OCI-LY3 (cell line): ENCODE data around the gene PPDPF.

Experiments used
- H2AFZ ChIP-seq: fragments of 200-600, 300-600 bp; shearing (Covaris generic); 2 replicates; pipeline ENCODE4 v1.6.0; 2014; ENCODE audit warnings: antibody characterized with exemption, low read depth, low read length
- H3K27ac ChIP-seq: fragments of 200-600, 300-600 bp; sonication (generic); 2 replicates; pipeline ENCODE4 v1.5.1; 2014; ENCODE audit warnings: mild to moderate bottlenecking, low read length, moderate library complexity, mixed read lengths
- H3K27me3 ChIP-seq: fragments of 200-600, 300-600 bp; sonication (generic); 2 replicates; pipeline ENCODE4 v1.6.1; 2014; ENCODE audit warnings: low read depth, low read length, mixed read lengths
- H3K36me3 ChIP-seq: fragments of 200-600, 300-600 bp; sonication (generic); replicated peaks from 2 replicates; pipeline ENCODE3; 2014; ENCODE audit warnings: low read depth, low read length, mixed read lengths
- H3K4me1 ChIP-seq: fragments of 300-600, 200-600 bp; sonication (generic); 2 replicates; pipeline ENCODE4 v1.6.1; 2014; ENCODE audit warnings: low read length, mixed read lengths
- H3K4me2 ChIP-seq: fragments of 200-600, 300-600 bp; sonication (generic); 2 replicates; pipeline ENCODE4 v1.6.1; 2014; ENCODE audit warnings: low read length, mixed read lengths
- H3K4me3 ChIP-seq: fragments of 300-600, 200-600 bp; sonication (generic); 2 replicates; pipeline ENCODE4 v1.5.1; 2014; ENCODE audit warnings: antibody characterized with exemption, mild to moderate bottlenecking, low read length, moderate library complexity
- H3K79me2 ChIP-seq: fragments of 300-600, 200-600 bp; shearing (Covaris generic); 2 replicates; pipeline ENCODE4 v1.6.1; 2014; ENCODE audit warnings: mild to moderate bottlenecking, low read length, mixed read lengths
- H3K9ac ChIP-seq: fragments of 300-600, 200-600 bp; shearing (Covaris generic); 2 replicates; pipeline ENCODE4 v1.6.0; 2014; ENCODE audit warnings: mild to moderate bottlenecking, low read length, moderate library complexity
- H3K9me3 ChIP-seq: fragments of 200-600, 300-600 bp; shearing (Covaris generic); 2 replicates; pipeline ENCODE4 v1.6.1; 2014; ENCODE audit warnings: low read length, mixed read lengths; ENCODE audit not compliant: insufficient read depth
- H4K20me1 ChIP-seq: fragments of 200-600, 300-600 bp; sonication (generic); 2 replicates; pipeline ENCODE4 v1.6.1; 2016; ENCODE audit warnings: low read length, mixed read lengths; ENCODE audit not compliant: insufficient read depth
- EZH2phosphoT487 ChIP-seq: fragments of 200-600 bp; shearing (Covaris generic); IDR thresholded peaks from 2 replicates; pipeline ENCODE4 v1.6.1; 2018; ENCODE audit warnings: antibody characterized with exemption, mixed run types, low read depth
- TF ChIP-seq, protein P1 (sequence below): fragments of 200-600, 300-600 bp; sonication (generic); IDR thresholded peaks from 2 replicates; pipeline ENCODE4 v1.5.1; 2014; ENCODE audit warnings: antibody characterized with exemption, low read length, low read depth

PPDPF gene

DNA sequence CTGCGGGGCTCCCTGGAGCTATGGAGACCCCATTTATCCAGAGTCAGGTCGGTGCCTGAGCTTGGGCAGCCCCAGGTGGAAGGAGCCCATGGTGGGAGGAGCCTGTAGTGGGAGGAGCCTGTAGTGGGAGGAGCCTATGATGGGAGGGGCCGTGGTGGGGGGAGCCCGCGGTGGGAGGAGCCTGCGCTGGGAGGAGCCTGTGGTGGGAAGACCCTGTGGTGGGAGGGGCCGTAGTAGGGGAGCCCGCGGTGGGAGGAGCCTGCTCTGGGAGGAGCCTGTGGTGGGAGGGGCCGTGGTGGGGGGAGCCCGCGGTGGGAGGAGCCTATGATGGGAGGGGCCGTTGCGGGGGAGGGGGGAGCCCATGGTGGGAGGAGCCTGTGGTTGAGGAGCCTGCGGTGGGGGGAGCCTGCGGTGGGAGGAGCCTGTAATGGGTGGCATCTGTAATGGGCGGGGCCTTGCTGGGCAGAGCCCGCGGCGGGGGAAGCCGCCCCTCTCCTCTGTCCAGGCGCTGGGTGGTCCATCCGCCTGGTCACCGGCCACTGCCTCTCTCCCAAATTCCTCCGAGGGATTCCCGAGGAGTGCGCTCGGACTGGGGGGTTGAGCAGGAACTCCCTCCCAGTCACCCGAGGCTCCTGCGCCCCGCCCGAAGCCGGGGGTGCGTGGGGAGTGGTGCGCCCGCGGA, 32.8 kb downstream of the PPDPF start:
- H2AFZ ChIP-seq = no peak overlapping the region; the same call in 1 of the 2 replicates
- peaks cover 14% of the 10 kb centered on the region; the same call in 1 of the 2 replicates for H4K20me1 ChIP-seq
- H3K27me3 ChIP-seq = peaks cover 65% of the 10 kb centered on the region
- peak overlapping the region; percentile 69 for H3K4me3 ChIP-seq
- H3K9ac ChIP-seq = peak overlapping the region; percentile 5; the same call in 1 of the 2 replicates
- no peaks in the 10 kb centered on the region for H3K79me2 ChIP-seq
- TF ChIP-seq EZH2phosphoT487 = no peak
- TF ChIP-seq, protein P1, sequence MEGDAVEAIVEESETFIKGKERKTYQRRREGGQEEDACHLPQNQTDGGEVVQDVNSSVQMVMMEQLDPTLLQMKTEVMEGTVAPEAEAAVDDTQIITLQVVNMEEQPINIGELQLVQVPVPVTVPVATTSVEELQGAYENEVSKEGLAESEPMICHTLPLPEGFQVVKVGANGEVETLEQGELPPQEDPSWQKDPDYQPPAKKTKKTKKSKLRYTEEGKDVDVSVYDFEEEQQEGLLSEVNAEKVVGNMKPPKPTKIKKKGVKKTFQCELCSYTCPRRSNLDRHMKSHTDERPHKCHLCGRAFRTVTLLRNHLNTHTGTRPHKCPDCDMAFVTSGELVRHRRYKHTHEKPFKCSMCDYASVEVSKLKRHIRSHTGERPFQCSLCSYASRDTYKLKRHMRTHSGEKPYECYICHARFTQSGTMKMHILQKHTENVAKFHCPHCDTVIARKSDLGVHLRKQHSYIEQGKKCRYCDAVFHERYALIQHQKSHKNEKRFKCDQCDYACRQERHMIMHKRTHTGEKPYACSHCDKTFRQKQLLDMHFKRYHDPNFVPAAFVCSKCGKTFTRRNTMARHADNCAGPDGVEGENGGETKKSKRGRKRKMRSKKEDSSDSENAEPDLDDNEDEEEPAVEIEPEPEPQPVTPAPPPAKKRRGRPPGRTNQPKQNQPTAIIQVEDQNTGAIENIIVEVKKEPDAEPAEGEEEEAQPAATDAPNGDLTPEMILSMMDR = no peak
- no peak overlapping the region for H3K27ac ChIP-seq
- H3K4me1 ChIP-seq = peaks cover 10% of the 10 kb centered on the region
- H3K36me3 ChIP-seq = no peaks in the 10 kb centered on the region
- H3K4me2 ChIP-seq = peak overlapping the region; percentile 65
- no peaks in the 10 kb centered on the region for H3K9me3 ChIP-seq

GRCh38 chr20:63553933-63554290, 33.3 kb downstream of the PPDPF start, which contains the start of gene FNDC11:
TSS of gene FNDC11 (plus strand) at chr20:63554159. CDS start at chr20:63555664, 1,505 bp downstream.
- no peak for TF ChIP-seq EZH2phosphoT487
- TF ChIP-seq, protein P1 = no peak
- H3K27me3 ChIP-seq = peaks cover 60% of the 10 kb centered on the region
- no peak within 1 kb of the TSS for H3K27ac ChIP-seq
- H3K4me2 ChIP-seq = peak within 1 kb of the TSS; percentile 65
- no peaks in the 10 kb centered on the region for H3K36me3 ChIP-seq
- H4K20me1 ChIP-seq = peaks cover 14% of the 10 kb centered on the region; the same call in 1 of the 2 replicates
- no peak within 1 kb of the TSS; the same call in 1 of the 2 replicates for H2AFZ ChIP-seq
- H3K4me1 ChIP-seq = peaks cover 10% of the 10 kb centered on the region
- peak within 1 kb of the TSS; percentile 5; the same call in 1 of the 2 replicates for H3K9ac ChIP-seq
- H3K4me3 ChIP-seq = peak within 1 kb of the TSS; percentile 69
- H3K9me3 ChIP-seq = no peaks in the 10 kb centered on the region
- no peaks in the 10 kb centered on the region for H3K79me2 ChIP-seq

DNA sequence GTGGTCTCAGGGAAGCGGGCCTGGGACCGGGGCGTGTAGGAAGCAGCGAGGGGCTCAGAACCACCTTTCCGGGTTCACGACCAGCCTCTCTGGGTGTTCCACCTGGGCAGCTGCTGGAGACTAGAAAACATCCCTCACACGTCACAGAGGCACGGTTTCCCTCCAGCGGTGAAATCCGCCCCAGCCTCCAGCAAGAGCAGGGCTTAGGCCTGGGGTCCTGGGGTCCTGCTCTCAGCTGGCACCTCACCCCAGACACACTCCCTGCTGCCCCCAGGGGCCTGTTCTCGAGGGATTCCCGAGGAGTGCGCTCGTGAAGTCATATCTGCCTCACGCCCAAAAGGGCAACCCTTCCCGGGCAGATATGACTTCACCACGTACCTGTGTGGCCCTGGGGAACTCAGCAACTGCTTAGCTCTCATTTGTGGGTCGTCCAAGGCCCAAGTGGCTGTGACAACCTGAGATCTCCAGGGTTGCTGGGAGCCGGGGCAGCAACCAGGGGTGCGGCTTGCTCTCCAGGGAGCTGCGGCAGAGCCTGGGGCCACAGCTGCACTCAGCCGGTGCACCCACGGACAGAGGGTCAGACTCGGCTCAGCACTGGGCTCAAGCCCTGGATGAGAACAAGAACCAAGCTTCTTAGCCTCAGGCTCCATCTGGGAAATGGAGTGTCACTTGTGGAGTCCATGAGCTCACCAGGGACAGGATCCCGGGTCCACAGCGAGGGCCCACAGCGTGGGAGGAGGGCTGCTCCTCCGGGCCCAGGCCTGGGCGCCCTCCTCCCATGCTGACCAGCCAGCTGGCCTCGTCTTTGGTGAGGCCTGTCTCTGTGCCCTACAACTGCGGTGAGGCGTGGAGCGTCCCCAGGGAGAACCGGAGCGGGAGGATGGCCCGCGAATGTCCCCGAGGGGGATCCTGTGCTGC, 34.1 kb downstream of the PPDPF start:
- H3K4me1 ChIP-seq = peaks cover 10% of the 10 kb centered on the region
- no peak overlapping the region for H3K27ac ChIP-seq
- H3K79me2 ChIP-seq = no peaks in the 10 kb centered on the region
- H2AFZ ChIP-seq = no peak overlapping the region
- H3K4me2 ChIP-seq = peak overlapping the region; percentile 65
- H4K20me1 ChIP-seq = peaks cover 14% of the 10 kb centered on the region; the same call in 1 of the 2 replicates
- peak overlapping the region; percentile 69 for H3K4me3 ChIP-seq
- no peaks in the 10 kb centered on the region for H3K9me3 ChIP-seq
- H3K36me3 ChIP-seq = no peaks in the 10 kb centered on the region
- H3K27me3 ChIP-seq = peaks cover 55% of the 10 kb centered on the region
- no peak for TF ChIP-seq EZH2phosphoT487
- TF ChIP-seq, protein P1 = no peak
- no peak overlapping the region for H3K9ac ChIP-seq
